IMR-90 (cell line): ENCODE data around the gene ISOC2. TPM values are rescaled to one million over a fixed set of nuclear protein-coding genes. Genes with fewer than 3 reads are reported as not detected.
A peak's percentile ranks its signal among the peaks of the same experiment; 100 is the strongest.

Experiments
- ATAC-seq: fragments of 200-7000 bp; cut with Tn5 transposase; 2 replicates; pipeline ENCODE4 v1.9.1; 2020; ENCODE audit warnings: low read depth, mild to moderate bottlenecking, moderate library complexity
- BruUV-seq: library from RNA; stranded (reverse); fragments of 400-500 nt; replicated peaks from 2 replicates; lab custom pipeline; 2021; lab: Mats Ljungman, UMichigan
- CTCF ChIA-PET: fragments of 300-600 bp; formaldehyde crosslinking; extraction: SDS; loops from one replicate; lab custom pipeline; 2021; ENCODE audit warnings: antibody characterized with exemption; lab: Yijun Ruan, JAX
- POLR2A ChIA-PET: fragments of 300-600 bp; sonication (Branson Sonifier 250); formaldehyde crosslinking; loops from one replicate; lab custom pipeline; 2022; ENCODE audit warnings: antibody characterized with exemption; ENCODE audit not compliant: unreplicated experiment; lab: Charles Lee
- DNase-seq: peaks from one replicate; pipeline ENCODE4 v3.0.0; 2013
- H2AFZ ChIP-seq: replicated peaks from 2 replicates; pipeline ENCODE3; 2013; ENCODE audit warnings: low read length, mild to moderate bottlenecking; ENCODE audit not compliant: poor library complexity
- H2AK5ac ChIP-seq: 2 replicates; pipeline ENCODE4 v1.6.1; 2013; ENCODE audit warnings: low read depth, low read length, inconsistent platforms
- H2AK9ac ChIP-seq: replicated peaks from 2 replicates; pipeline ENCODE3; 2013; ENCODE audit warnings: mild to moderate bottlenecking, low read depth, low read length, moderate library complexity; ENCODE audit not compliant: poor library complexity
- H2BK120ac ChIP-seq: 2 replicates; pipeline ENCODE4 v1.6.1; 2013; ENCODE audit warnings: low read depth, low read length, inconsistent platforms
- H2BK15ac ChIP-seq: 3 replicates; pipeline ENCODE4 v1.6.1; 2013; ENCODE audit warnings: low read depth, low read length, inconsistent platforms
- H2BK20ac ChIP-seq: 2 replicates; pipeline ENCODE4 v1.6.1; 2013; ENCODE audit warnings: low read depth, mild to moderate bottlenecking, inconsistent platforms, low read length, moderate library complexity
- H2BK5ac ChIP-seq: 2 replicates; pipeline ENCODE4 v1.6.1; 2013; ENCODE audit warnings: mild to moderate bottlenecking, low read depth, low read length, inconsistent platforms; ENCODE audit not compliant: poor library complexity, severe bottlenecking
- H3K14ac ChIP-seq: replicated peaks from 2 replicates; pipeline ENCODE4 v1.6.1; 2013; ENCODE audit warnings: low read depth, low read length, inconsistent platforms
- H3K18ac ChIP-seq: 2 replicates; pipeline ENCODE4 v1.6.1; 2013; ENCODE audit warnings: low read depth, low read length, control low read depth
- H3K23ac ChIP-seq: 2 replicates; pipeline ENCODE4 v1.6.1; 2013; ENCODE audit warnings: low read depth, low read length, inconsistent platforms
- H3K27ac ChIP-seq: 2 replicates; pipeline ENCODE4 v1.5.1; 2013; ENCODE audit warnings: mild to moderate bottlenecking, control low read depth, low read length; ENCODE audit not compliant: insufficient read depth
- H3K27me3 ChIP-seq: 2 replicates; pipeline ENCODE4 v1.6.1; 2013; ENCODE audit warnings: low read length; ENCODE audit not compliant: control insufficient read depth, insufficient read depth
- H3K36me3 ChIP-seq: 2 replicates; pipeline ENCODE4 v1.6.1; 2013; ENCODE audit warnings: low read length, mixed read lengths; ENCODE audit not compliant: control insufficient read depth, insufficient read depth
- H3K4ac ChIP-seq: 2 replicates; pipeline ENCODE4 v1.6.1; 2013; ENCODE audit warnings: low read depth, low read length, inconsistent platforms
- H3K4me1 ChIP-seq: 2 replicates; pipeline ENCODE4 v1.6.1; 2013; ENCODE audit warnings: low read length, mixed read lengths; ENCODE audit not compliant: control insufficient read depth, insufficient read depth
- H3K4me2 ChIP-seq: 2 replicates; pipeline ENCODE4 v1.6.1; 2013; ENCODE audit warnings: low read depth, mild to moderate bottlenecking, control low read depth, low read length, moderate library complexity
- H3K4me3 ChIP-seq: 2 replicates; pipeline ENCODE4 v1.5.1; 2013; ENCODE audit warnings: low read depth, mild to moderate bottlenecking, control low read depth, low read length, moderate library complexity; ENCODE audit not compliant: insufficient read depth
- H3K56ac ChIP-seq: 2 replicates; pipeline ENCODE4 v1.6.1; 2013; ENCODE audit warnings: low read length, inconsistent platforms; ENCODE audit not compliant: insufficient read depth; ENCODE audit errors: extremely low read depth
- H3K79me1 ChIP-seq, 2 experiments: 2 replicates each; pipeline ENCODE4 v1.6.1; 2013; ENCODE audit warnings: low read length in 2 of 2, inconsistent platforms in 1 of 2, low read depth in 1 of 2
- H3K9ac ChIP-seq: 2 replicates; pipeline ENCODE4 v1.6.1; 2013; ENCODE audit warnings: low read depth, low read length, control low read depth
- H3K9me1 ChIP-seq: 2 replicates; pipeline ENCODE4 v1.6.1; 2013; ENCODE audit warnings: low read length, inconsistent platforms; ENCODE audit not compliant: insufficient read depth
- H3K9me3 ChIP-seq: 2 replicates; pipeline ENCODE4 v1.6.1; 2013; ENCODE audit warnings: low read length; ENCODE audit not compliant: control insufficient read depth, insufficient read depth
- H4K20me1 ChIP-seq: 2 replicates; pipeline ENCODE4 v1.6.1; 2013; ENCODE audit warnings: low read length, inconsistent platforms; ENCODE audit not compliant: insufficient read depth
- H4K5ac ChIP-seq: 2 replicates; pipeline ENCODE4 v1.6.1; 2013; ENCODE audit warnings: mild to moderate bottlenecking, low read depth, low read length, control low read depth
- H4K8ac ChIP-seq, 2 experiments: 2 replicates each; pipeline ENCODE4 v1.6.1; 2013; ENCODE audit warnings: low read depth in 2 of 2, low read length in 2 of 2, control low read depth in 1 of 2, inconsistent platforms in 1 of 2
- H4K91ac ChIP-seq: 2 replicates; pipeline ENCODE4 v1.6.1; 2013; ENCODE audit warnings: low read depth, low read length, inconsistent platforms; ENCODE audit not compliant: insufficient read depth
- CHD1 ChIP-seq: IDR thresholded peaks from 2 replicates; pipeline ENCODE4 v1.6.1; 2012; ENCODE audit warnings: low read depth, low read length, improper control_type of control experiment
- FOS ChIP-seq: fragments of 150-350 bp; IDR thresholded peaks from 2 replicates; pipeline ENCODE4 v1.6.1; 2016; ENCODE audit warnings: low read depth, low read length
- MAFK ChIP-seq: IDR thresholded peaks from 2 replicates; pipeline ENCODE4 v1.6.1; 2012; ENCODE audit warnings: low read depth, low read length, improper control_type of control experiment
- MAZ ChIP-seq: IDR thresholded peaks from 2 replicates; pipeline ENCODE4 v1.6.1; 2012; ENCODE audit warnings: low read depth, mild to moderate bottlenecking, low read length, improper control_type of control experiment, moderate library complexity, borderline replicate concordance
- RAD21 ChIP-seq: IDR thresholded peaks from 2 replicates; pipeline ENCODE4 v1.6.1; 2012; ENCODE audit warnings: low read length, improper control_type of control experiment
- RFX5 ChIP-seq: IDR thresholded peaks from 2 replicates; pipeline ENCODE4 v1.8.0; 2012; ENCODE audit warnings: low read depth, mild to moderate bottlenecking, low read length, moderate library complexity
- SMC3 ChIP-seq: fragments of 150-350 bp; IDR thresholded peaks from 2 replicates; pipeline ENCODE4 v1.6.1; 2016; ENCODE audit warnings: low read depth, mild to moderate bottlenecking, antibody characterized with exemption, low read length, moderate library complexity
- USF2 ChIP-seq: fragments of 150-350 bp; IDR thresholded peaks from 2 replicates; pipeline ENCODE4 v1.6.1; 2017; ENCODE audit warnings: mild to moderate bottlenecking, antibody characterized with exemption, low read length, low read depth
- WGBS, 2 experiments: methylation state at CpG; one replicate each; pipeline versions ENCODE4 v1.1.5 to v1.1.7; 2013; ENCODE audit warnings: missing lambda C conversion rate in 2 of 2; ENCODE audit not compliant: insufficient read length in 1 of 2; ENCODE audit errors: extremely low coverage in 2 of 2; 5-methylcytosine and 5-hydroxymethylcytosine counted together
- dilution Hi-C: fragments of 300-500 bp; cut with HindIII; formaldehyde crosslinking; loops from one replicate; pipeline ENCODE4 v1.14.3; 2018; ENCODE audit warnings: low sequenced_read_pairs; ENCODE audit not compliant: unreplicated experiment
- in situ Hi-C: fragments of 300-500 bp; cut with MboI; formaldehyde crosslinking; loops from 3 replicates; pipeline ENCODE4 v1.14.3; 2019; ENCODE audit warnings: low sequenced_read_pairs, inconsistent platforms, mixed read lengths
- intact Hi-C: fragments of 100-400 bp; cut with micrococcal nuclease; formaldehyde crosslinking; loops from 2 replicates; pipeline ENCODE4 v1.10.0; 2022
- polyA plus RNA-seq, 3 experiments: library from polyadenylated mRNA; depleted of rRNA; stranded (reverse); fragments of >200 nt; gene quantifications; 2 replicates each; pipeline ENCODE4 v1.2.3, GENCODE V29; 2012; ENCODE audit warnings: low replicate concordance in 1 of 3
- total RNA-seq: library from RNA; depleted of rRNA; stranded (reverse); fragments of >200 nt; gene quantifications from 2 replicates; pipeline ENCODE4 v1.2.3, GENCODE V29; 2012

The ISOC2 gene
- total and polyA plus RNA-seq, 2 of the 4 experiments (the other 2 are of a cell fraction): 56.1 to 82.1 TPM

DNA sequence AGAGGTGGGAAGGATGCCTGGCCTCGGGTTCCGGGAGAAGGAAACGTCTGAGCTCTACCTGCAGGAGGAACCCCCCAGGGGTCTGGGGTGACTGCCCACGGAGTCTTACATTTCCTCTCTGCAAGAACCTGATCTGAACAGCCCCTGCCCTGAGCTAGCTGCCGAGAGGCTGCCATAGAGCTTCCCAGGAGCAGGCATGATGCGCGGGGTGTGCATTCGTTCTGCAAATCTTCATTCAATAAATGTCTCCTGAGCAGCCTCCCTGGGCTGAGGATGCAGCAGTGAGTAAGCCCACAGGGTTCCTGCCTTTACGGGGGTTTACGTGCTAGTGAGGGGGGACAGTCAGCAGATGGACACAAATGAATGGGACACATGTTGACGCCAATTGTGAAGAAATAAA, 16.8 kb downstream of the ISOC2 start:
- Histone ChIP-seq H2BK5ac (no peak overlapping the region), H2AK5ac (no peak overlapping the region), H3K4me1 (no peaks in the 10 kb centered on the region), H3K4me2 (no peak overlapping the region), H3K14ac (no peak overlapping the region), H2AFZ (no peak overlapping the region), H2BK20ac (no peak overlapping the region), H3K79me1 (no peaks in the 10 kb centered on the region), H3K9me1 (no peaks in the 10 kb centered on the region; the same call in 1 of the 2 replicates), H3K27ac (no peak overlapping the region), H3K36me3 (no peaks in the 10 kb centered on the region), H4K91ac (no peak overlapping the region), H3K23ac (no peak overlapping the region), H2AK9ac (peak overlapping the region; percentile 24), H3K4ac (no peak overlapping the region), H2BK120ac (no peak overlapping the region), H3K9me3 (no peaks in the 10 kb centered on the region), H4K8ac (no peak overlapping the region), H3K9ac (no peak overlapping the region), H3K56ac (no peak overlapping the region), H4K5ac (no peak overlapping the region), H4K20me1 (peaks cover 8% of the 10 kb centered on the region; the same call in 1 of the 2 replicates), H3K27me3 (peaks cover 67% of the 10 kb centered on the region), H2BK15ac (no peak overlapping the region), H3K18ac (no peak overlapping the region), H3K4me3 (no peak overlapping the region)
- CTCF ChIA-PET: interaction anchor here (0.7 kb wide), 1 partner anchor 323 kb away, joined by 3 read pairs; no protein-coding TSS in a partner anchor
- dilution Hi-C loops: no loop called here
- TF ChIP-seq CHD1: no peak
- no peak for TF ChIP-seq RFX5
- no peak for TF ChIP-seq MAZ
- no peak for TF ChIP-seq MAFK
- TF ChIP-seq RAD21: no peak
- TF ChIP-seq SMC3: no peak
- no peak for TF ChIP-seq FOS
- no peak for TF ChIP-seq USF2
- POLR2A ChIA-PET: no interaction called here
- in situ Hi-C loops: no loop called here
- ATAC-seq (no peak), DNase-seq (no peak)
- intact Hi-C loops: no loop called here
- BruUV-seq: no TSS peak
- WGBS, 2 experiments: 23% methylated on average over 6 of the region's 11 CpGs; no CpG with 5 or more reads in 1 of the 2 experiments
